Calu3 (cell line): Measurements from ENCODE around the gene PCSK6. TPM values are rescaled to one million over a fixed set of nuclear protein-coding genes. Genes with fewer than 3 reads are reported as not detected.

ENCODE experiments used
- BruUV-seq: library from RNA; stranded (reverse); fragments of 400-500 nt; replicated peaks from 2 replicates; lab custom pipeline; 2021; lab: Mats Ljungman, UMichigan
- CTCF ChIA-PET: fragments of 300-600 bp; sonication (Branson Sonifier 250); formaldehyde crosslinking; loops from one replicate; lab custom pipeline; 2022; ENCODE audit warnings: antibody characterized with exemption; lab: Charles Lee
- DNase-seq: peaks from one replicate; pipeline ENCODE4 v3.0.0; 2022
- H3K27ac Mint-ChIP-seq: one replicate; pipeline ENCODE4 v1.8.0; 2022; ENCODE audit warnings: mixed read lengths; ENCODE audit not compliant: unreplicated experiment
- H3K27me3 Mint-ChIP-seq: one replicate; pipeline ENCODE4 v1.8.0; 2022; ENCODE audit warnings: mixed read lengths; ENCODE audit not compliant: unreplicated experiment
- H3K36me3 Mint-ChIP-seq: one replicate; pipeline ENCODE4 v1.8.0; 2022; ENCODE audit warnings: mild to moderate bottlenecking, moderate library complexity, mixed read lengths; ENCODE audit not compliant: insufficient read depth, unreplicated experiment
- H3K4me1 Mint-ChIP-seq: one replicate; pipeline ENCODE4 v1.8.0; 2022; ENCODE audit warnings: mild to moderate bottlenecking, low read depth, mixed read lengths; ENCODE audit not compliant: unreplicated experiment
- H3K4me3 Mint-ChIP-seq: one replicate; pipeline ENCODE4 v1.8.0; 2022; ENCODE audit warnings: mild to moderate bottlenecking, low read depth, moderate library complexity, mixed read lengths; ENCODE audit not compliant: unreplicated experiment
- H3K9me3 Mint-ChIP-seq: one replicate; pipeline ENCODE4 v1.8.0; 2022; ENCODE audit warnings: low read depth, mixed read lengths; ENCODE audit not compliant: unreplicated experiment
- intact Hi-C: fragments of 100-400 bp; cut with micrococcal nuclease; formaldehyde crosslinking; loops from one replicate; pipeline ENCODE4 v1.10.0; 2022; ENCODE audit not compliant: unreplicated experiment
- total RNA-seq: library from RNA; stranded (reverse); gene quantifications from 2 replicates; pipeline ENCODE4 v1.2.3, GENCODE V29; 2022
- TF ChIP-seq, protein P1 (sequence below): fragments of 200-600 bp; IDR thresholded peaks from one replicate; pipeline ENCODE4 v1.8.0; 2022; ENCODE audit warnings: antibody characterized with exemption; ENCODE audit not compliant: unreplicated experiment

The PCSK6 gene
- total RNA-seq, 1 experiment from 2014 or later = 5.1 TPM

DNA sequence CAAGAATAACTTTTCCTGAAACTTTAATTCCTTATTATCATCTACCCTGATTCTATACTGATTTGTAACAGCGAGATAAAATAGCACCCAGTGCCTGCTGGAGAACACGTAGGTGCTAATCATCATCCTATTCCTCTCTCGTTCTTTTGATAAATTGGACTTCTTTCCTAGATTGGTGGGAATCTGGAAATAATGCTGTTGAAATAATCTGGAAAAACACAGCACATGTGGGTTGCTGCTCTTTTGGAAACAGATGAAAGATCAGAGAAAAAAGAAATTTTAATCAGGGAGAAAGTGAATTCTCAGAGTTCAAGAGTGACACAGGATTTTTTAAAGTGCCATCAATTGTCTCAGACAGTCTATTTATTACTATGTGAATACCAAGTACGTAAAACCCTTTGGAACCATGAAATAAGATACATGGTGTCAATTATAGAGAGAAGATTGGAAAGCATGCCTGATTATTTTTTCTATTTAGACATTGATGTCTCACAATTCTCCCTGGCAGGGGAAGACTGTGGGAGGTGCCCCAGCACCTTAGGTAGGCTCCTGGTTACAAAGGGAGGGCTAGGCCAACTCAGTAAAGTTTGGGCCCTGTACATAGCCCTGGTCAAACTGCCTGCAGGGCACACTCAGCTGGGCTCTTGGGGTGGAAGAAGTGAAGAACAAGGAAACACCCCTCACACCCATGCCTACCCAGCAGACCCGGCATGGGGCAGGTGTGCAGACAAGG lies 134.4 kb downstream of the PCSK6 start:
- TF ChIP-seq, protein P1, sequence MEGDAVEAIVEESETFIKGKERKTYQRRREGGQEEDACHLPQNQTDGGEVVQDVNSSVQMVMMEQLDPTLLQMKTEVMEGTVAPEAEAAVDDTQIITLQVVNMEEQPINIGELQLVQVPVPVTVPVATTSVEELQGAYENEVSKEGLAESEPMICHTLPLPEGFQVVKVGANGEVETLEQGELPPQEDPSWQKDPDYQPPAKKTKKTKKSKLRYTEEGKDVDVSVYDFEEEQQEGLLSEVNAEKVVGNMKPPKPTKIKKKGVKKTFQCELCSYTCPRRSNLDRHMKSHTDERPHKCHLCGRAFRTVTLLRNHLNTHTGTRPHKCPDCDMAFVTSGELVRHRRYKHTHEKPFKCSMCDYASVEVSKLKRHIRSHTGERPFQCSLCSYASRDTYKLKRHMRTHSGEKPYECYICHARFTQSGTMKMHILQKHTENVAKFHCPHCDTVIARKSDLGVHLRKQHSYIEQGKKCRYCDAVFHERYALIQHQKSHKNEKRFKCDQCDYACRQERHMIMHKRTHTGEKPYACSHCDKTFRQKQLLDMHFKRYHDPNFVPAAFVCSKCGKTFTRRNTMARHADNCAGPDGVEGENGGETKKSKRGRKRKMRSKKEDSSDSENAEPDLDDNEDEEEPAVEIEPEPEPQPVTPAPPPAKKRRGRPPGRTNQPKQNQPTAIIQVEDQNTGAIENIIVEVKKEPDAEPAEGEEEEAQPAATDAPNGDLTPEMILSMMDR = no peak
- CTCF ChIA-PET = no interaction called here
- no peak overlapping the region for H3K27ac Mint-ChIP-seq
- no peaks in the 10 kb centered on the region for H3K4me1 Mint-ChIP-seq
- no peak overlapping the region for H3K4me3 Mint-ChIP-seq
- no TSS peak for BruUV-seq
- DNase-seq = no peak
- no peaks in the 10 kb centered on the region for H3K36me3 Mint-ChIP-seq
- H3K27me3 Mint-ChIP-seq = peaks cover 18% of the 10 kb centered on the region
- no peaks in the 10 kb centered on the region for H3K9me3 Mint-ChIP-seq
- intact Hi-C loops = no loop called here

DNA sequence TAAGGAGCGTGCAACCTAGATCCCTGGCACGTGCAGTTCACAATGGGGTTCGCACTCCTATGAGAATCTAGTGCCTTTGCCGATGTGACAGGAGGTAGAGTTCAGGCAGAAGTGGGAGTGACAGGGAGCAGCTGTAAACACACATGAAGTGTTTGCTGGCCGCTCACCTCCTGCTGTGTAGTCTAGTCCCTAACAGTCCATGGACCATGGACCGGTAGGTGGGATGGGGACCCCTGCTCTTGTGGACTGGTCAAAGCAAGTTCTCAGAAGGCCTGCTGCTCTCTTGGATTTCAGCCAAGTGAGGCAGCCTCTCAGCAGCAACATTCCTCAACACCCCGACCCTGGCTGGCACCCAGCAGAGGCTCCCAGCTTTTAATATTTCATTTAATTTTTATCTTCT lies 136.3 kb downstream of the PCSK6 start:
- Mint-ChIP-seq H3K4me1 (peaks cover 8% of the 10 kb centered on the region), H3K9me3 (no peaks in the 10 kb centered on the region), H3K4me3 (no peak overlapping the region), H3K27ac (no peak overlapping the region), H3K27me3 (peaks cover 9% of the 10 kb centered on the region), H3K36me3 (no peaks in the 10 kb centered on the region)
- TF ChIP-seq, protein P1 = no peak
- no peak for DNase-seq
- BruUV-seq = no TSS peak
- intact Hi-C loops = no loop called here
- CTCF ChIA-PET = no interaction called here

DNA sequence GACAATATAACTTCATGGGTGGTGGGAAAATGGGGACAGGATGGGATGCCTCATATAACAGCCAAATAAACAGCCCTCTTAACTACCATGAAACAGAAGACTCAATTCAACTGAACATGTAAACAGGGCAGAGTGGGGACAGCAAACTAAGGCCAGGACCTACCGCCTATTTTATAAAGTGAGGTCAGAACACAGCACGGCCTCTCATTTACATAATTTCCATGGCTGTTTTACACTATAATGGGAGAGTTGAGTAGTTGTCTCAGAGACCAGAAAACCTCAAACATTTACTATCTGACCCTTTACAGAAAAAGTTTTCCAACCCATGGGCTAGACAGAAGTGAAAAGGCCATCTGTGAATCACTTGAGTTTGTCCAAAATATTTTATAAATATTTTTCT lies 137.8 kb downstream of the PCSK6 start:
- Mint-ChIP-seq H3K9me3 (no peaks in the 10 kb centered on the region), H3K27me3 (peaks cover 9% of the 10 kb centered on the region), H3K4me3 (no peak overlapping the region), H3K4me1 (peaks cover 18% of the 10 kb centered on the region), H3K36me3 (no peaks in the 10 kb centered on the region), H3K27ac (no peak overlapping the region)
- CTCF ChIA-PET = no interaction called here
- intact Hi-C loops = no loop called here
- no peak for DNase-seq
- BruUV-seq = no TSS peak
- TF ChIP-seq, protein P1 = no peak

GRCh38 chr15:101349047-101349951 lies 140.2 kb downstream of the PCSK6 start:
- DNase-seq = peak; percentile 63
- TF ChIP-seq, protein P1 = no peak
- H3K9me3 Mint-ChIP-seq = no peaks in the 10 kb centered on the region
- H3K27ac Mint-ChIP-seq = no peak overlapping the region
- intact Hi-C loops = no loop called here
- no peaks in the 10 kb centered on the region for H3K36me3 Mint-ChIP-seq
- peaks cover 3% of the 10 kb centered on the region for H3K27me3 Mint-ChIP-seq
- peaks cover 28% of the 10 kb centered on the region for H3K4me1 Mint-ChIP-seq
- CTCF ChIA-PET = interaction anchor here (1.0 to 1.1 kb wide), 2 partner anchors 10 to 34 kb away, joined by 3 to 4 read pairs; no protein-coding TSS in a partner anchor
- no TSS peak for BruUV-seq
- H3K4me3 Mint-ChIP-seq = peak overlapping the region; percentile 18
